Activated naive CD8-positive, alpha-beta T cell treated with anti-CD3 and anti-CD28 coated beads, Interleukin-2, amount 50 U/mL, for 16 hours (primary cell): ENCODE data around the gene KCNH4.
"Not testable (repeated sequence)": the region's sequence is repeated elsewhere in the genome, so short reads cannot be mapped to it uniquely, and the experiment has no call there.

Source experiments
- DNase-seq: peaks from one replicate; pipeline ENCODE4 v3.0.0-alpha.2; 2020; ENCODE audit warnings: low read depth, low spot score

The KCNH4 gene

DNA sequence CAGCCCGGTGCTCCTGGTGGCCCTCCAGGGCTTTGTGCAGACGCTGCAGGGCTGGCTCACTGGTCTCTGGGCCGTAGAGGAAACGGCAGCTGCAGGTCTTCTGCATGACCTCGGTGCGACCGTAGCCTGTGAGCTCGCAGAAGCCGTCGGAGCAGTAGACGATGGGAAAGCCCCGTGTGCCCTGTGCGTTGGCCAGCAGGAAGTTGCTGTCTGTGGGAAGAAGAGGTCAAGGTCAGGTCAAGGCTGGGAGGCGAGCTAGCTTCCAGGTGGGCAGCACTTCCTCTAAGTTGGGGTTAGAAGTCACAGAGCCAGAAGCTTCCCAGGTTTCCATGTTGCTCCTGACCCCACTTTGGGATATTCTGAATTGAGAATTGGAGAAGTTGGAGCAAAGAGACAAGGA lies 2.1 kb downstream of the KCNH4 start:
- DNase-seq, result no peak

GRCh38 chr17:42177684-42178083 lies 3.3 kb downstream of the KCNH4 start:
- DNase-seq, result no peak

DNA sequence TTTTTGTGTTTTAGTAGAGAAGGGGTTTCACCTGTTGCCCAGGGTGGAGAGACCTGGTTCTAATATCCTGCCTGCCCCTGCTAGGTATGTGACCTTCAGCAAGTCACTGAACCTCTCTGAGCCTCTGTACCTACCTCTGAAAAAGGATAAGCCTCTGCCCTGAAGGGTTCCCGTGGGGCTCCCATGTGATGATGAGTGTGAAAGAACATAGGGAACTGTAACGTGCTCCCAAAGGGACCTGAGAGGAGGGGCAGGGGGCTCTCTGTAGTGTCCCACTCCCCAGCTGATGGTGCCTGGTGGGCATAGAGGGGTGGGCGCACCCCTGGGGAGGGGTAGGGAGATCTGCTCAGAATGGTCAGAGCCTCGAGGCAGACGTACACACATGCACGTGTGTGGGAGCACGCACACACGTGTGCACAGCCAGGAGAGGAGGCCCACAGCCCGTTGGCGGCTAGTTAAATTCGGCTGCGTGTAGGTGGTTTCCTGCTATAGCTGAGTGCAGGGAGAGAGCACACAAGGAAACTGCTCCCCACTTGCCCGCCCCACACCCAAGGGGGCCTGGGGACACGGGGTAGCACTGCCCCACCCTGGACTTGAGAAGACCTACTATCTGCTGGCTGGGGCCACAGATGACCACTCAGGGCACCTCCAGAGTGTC lies 6.7 kb downstream of the KCNH4 start:
- DNase-seq, result no peak

DNA sequence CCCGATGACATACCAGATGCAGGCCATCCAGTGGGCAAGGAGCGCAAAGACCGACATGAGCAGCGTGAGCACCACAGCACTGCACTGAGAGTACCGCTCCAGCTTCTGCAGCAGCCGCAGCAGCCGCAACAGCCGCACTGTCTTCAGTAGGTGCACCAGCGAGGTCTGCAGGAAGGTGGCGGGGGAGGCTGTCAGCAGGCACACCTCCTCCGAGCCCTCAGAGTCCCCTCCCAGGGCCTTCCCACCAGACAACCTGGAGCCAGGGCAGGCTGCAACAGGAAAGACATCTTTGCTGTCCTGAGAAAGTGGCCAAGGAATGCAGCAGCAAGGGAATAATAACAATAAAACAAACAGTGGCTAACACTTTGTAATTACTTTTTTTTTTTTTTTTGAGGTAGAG lies 9.1 kb downstream of the KCNH4 start:
- no peak for DNase-seq

- DNase-seq, result no peak
These were observed 11.6 kb downstream of the KCNH4 start for GRCh38 chr17:42169351-42169750.

- DNase-seq, result no peak
These were observed 13.1 kb downstream of the KCNH4 start for GRCh38 chr17:42167807-42168206.

DNA sequence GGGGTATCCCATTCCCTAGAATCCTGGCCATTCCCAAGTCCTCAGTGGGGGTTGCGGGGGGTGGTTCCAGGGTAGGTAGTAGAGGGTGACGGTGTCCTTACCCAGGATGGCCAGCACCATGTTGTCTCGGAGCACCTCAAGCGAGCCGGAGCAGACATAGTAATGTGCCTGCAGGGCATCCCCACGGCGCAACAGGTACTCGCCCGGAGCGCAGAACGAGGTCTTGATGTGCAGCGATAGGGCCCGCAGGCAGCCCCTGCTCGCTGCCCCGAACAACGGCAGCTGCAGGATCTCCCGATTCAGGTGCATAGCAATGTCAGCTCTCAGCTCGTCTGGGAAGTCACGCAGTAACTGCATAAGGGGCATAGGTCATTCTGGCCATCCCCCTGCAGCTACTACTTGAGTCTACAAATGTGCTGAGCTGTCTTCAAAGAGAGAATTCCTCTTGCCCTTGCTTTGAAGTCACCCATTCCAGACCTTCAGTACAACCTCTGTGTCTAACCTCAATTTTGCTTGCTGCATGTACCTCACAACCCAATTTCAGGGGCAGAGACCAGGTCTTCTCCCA lies 14.7 kb downstream of the KCNH4 start:
- DNase-seq, result no peak

- DNase-seq, result no peak
These were observed 15.2 kb downstream of the KCNH4 start for GRCh38 chr17:42165751-42166150.

GRCh38 chr17:42163696-42164407 lies 17.1 kb downstream of the KCNH4 start:
- no peak for DNase-seq

DNA sequence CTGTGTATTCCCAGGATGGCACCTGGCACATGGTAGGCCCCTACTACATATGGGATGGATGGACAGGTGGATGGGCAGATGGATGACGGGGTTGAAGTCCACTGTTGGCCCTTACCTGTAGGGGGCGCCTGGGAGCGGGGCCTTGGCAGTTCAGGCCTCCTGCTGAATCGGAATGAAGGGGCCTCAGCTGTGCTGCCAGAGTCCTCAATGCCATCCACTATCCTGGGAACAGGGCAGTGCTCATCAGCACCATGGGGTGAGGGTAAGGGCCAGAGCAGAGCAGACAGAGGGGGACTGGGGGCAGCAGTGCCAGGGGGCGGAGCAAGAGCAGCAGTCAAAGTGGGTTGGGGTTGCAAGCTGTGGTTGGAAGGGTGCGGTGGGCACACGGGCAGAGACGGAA lies 17.8 kb downstream of the KCNH4 start:
- DNase-seq, result no peak

DNA sequence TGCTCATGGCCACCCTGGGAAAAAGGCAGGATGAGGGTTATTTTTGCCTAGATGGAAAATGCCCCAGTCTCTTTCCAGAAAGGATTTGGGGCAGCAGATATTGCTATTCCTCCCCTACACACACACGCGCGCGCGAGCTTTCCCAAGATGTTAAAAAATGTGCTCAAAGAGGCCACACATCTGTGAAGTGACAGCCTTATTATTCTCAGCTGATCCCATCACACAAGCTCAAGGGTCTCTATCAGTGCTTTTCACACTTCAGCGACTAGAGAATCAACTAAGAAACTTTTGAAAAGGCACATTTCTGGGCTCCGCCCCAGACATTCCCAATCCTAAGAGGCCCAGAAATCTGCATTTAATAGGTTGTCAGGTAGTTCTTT lies 20.4 kb downstream of the KCNH4 start:
- no peak for DNase-seq

DNA sequence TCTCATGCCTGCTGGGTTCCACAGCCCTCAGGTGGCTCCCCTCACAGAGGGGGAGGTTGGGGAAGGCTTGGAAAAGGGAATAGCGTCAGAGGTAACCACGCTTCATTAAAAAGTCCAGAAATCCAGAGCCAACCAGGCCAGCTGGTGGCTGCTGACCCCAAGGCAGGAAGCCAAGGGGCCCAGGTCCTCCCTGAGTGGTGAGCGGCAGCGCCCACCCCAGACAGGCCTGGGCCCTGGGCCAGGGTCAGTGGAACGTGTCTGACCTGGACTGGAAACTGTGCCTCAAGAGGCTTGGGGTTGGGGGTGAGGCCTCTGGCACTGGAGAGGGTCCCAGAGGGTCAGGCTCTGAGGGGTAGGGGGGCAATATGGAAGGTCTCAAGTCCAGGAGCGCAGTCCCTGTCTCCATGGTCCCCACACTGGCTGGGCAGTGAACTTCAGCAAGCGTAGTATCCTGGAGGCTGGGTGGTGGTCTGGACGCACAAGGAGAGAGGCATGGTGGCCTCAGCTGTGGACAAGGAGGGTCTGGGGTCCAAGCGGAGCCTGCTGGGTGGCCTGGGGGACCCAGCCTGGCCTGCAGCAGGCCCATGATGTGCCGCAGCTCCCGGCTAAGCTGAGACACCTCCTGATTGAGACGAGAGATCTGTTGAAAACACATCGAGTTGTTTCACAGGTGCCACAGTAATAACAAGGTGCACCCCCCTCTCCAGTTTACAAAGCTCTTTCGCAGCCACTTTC lies 21.0 kb downstream of the KCNH4 start:
- no peak for DNase-seq

- DNase-seq, result no peak
These were observed 25.3 kb downstream of the KCNH4 start for GRCh38 chr17:42155614-42156045.

DNA sequence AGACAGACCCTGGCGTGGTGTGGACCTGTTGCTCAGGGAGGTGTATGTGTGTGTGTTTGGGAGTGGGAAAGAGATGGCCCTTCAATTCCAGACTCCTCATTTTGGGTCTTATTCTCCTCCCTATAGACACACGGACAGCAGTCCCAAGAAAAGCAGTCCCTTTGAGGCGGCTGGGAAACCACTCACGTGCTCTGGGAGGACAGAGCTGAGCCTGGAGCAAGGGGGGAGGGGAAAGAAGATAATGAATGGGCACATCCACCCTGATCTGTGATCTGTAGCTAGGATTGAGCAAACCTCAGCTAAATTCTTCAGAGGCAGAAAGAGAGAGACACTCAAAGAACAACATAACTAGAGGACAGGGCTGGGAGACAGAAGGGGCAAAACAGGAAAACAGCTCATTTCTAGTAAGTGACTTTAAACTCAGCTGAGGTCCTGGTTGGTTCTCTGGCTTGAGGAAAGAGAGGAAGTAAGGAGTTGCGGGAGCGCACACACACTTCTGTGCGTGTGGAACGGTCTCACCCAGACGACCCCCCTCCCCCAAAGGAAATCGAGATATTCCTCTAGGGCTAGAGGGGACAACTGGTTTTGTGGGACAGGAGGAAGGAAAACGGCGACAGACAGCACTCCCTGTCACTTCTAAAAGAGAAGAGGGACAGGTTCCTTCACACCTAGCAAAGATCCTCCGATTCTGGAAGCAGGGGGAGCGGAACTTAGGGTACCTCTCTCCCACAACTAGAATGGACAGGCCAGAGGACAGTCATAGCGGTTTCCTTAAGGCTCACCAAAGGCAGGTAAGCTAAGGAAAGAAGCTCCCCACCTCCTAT lies 26.8 kb downstream of the KCNH4 start:
- DNase-seq, result no peak

DNA sequence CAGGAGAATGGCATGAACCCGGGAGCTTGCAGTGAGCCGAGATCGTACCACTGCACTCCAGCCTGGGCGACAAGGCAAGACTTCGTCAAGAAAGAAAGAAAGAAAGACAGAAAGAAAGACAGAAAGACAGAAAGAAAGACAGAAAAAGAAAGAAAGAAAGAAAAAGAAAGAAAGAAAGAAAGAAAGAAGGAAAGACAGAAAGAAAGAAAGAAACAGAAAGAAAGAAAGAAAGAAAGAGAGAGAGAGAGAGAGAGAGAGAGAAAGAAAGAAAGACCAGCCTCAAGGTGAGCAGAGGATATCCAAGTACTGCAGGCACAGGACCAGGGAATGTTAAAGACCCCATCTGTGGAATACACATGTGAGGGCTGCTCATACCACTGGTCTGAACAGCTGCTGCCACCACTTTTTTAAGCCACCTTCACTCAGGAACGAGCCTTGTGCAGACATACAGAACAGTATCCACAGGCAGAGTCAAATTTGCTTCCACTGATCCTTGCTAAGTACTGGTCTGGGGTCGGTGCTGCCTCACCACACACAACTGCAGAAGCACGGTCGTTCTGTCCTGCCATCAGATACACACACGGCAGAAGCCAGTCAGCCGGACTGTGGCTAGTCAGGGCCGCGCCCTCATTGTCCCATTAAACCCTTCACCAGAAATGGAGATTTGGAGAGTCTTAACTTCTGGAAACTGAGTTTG lies 33.9 kb downstream of the KCNH4 start:
- DNase-seq, result no peak

DNA sequence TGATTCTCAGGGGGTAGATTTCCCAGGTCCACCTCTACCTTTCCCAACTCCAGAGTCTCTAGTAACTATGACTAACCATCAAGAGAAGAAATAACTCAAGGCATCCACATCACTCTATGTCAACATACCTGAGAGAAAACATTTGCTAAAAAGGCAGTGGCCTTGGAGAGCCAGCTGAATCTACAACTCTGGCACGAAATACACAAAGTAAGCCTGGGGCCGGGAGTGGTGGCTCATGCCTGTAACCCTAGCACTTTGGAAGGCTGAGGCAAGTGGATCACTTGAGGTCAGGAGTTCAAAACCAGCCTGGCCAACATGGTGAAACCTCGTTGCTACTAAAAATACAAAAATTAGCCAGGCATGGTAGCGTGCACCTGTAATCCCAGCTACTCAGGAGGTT lies 37.8 kb downstream of the KCNH4 start:
- DNase-seq, result not testable (repeated sequence)

- no peak for DNase-seq
These were observed 38.5 kb downstream of the KCNH4 start for GRCh38 chr17:42142371-42142896.

DNA sequence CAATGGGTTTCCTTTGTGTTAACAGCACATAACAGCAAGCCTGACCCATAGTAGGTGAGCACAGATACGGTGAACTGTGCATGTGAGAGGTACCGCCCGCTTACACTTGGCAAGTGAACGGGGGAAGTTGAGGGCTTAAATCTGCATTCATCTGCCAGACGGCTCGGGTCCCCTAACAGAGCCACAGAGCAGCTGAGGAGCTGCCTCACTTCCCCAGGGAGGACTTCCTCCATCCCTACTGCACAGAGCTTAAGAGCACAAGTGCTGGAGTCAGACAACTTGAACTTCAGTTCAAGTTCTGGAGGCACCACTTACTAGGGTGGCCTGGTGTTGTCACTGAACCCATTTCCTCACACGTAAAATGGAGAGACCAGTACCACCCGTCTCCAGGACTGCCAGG lies 39.6 kb downstream of the KCNH4 start:
- no peak for DNase-seq

DNA sequence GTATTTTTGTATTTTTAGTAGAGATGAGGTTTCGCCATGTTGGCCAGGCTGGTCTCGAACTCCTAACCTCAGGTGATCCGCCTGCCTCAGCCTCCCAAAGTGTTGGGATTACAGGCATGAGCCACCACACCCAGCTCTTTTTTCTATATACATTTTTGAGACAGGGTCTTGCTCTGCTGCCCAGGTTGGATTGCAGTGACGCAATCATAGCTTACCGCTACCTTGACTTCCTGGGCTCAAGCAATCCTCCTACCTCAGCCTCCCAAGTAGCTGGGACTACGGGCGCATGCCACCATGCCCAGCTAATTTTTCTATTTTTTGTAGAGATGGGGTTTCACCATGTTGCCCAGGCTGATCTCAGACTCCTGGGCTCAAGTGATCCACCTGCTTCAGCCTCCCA lies 40.3 kb downstream of the KCNH4 start:
- not testable (repeated sequence) for DNase-seq

GRCh38 chr17:42138749-42139492 lies 42.0 kb downstream of the KCNH4 start:
- no peak for DNase-seq
